ENCODE results near the gene IL17RD.

GRCh38 chr3:57132674-57133073 lies 32.5 kb downstream of the IL17RD start:
- no peak for TF ChIP-seq CTCF (conservative IDR thresholded peaks at IDR 0.05)
- TF ChIP-seq EZH2 (IDR thresholded peaks at IDR 0.05; ENCODE audit: low read depth): no peak
